Fibroblast of lung (primary cell): ENCODE data around the gene TBC1D22B.

ENCODE experiments used
- CTCF ChIP-seq, 2 donors: IDR thresholded peaks in 1 of 2; conservative IDR thresholded peaks in 1 of 2; 1 replicate in 1 of 2; 2 replicates in 1 of 2; pipeline ENCODE4 v1.5.1; 2011 to 2012; ENCODE audit warnings: low read length in 2 of 2, control low read depth in 1 of 2, inconsistent platforms in 1 of 2, low read depth in 1 of 2, mild to moderate bottlenecking in 1 of 2
- EZH2 ChIP-seq: IDR thresholded peaks from 2 replicates; pipeline ENCODE4 v1.5.1; 2012; ENCODE audit warnings: low read length, control low read depth, mild to moderate bottlenecking; ENCODE audit errors: missing control alignments

DNA sequence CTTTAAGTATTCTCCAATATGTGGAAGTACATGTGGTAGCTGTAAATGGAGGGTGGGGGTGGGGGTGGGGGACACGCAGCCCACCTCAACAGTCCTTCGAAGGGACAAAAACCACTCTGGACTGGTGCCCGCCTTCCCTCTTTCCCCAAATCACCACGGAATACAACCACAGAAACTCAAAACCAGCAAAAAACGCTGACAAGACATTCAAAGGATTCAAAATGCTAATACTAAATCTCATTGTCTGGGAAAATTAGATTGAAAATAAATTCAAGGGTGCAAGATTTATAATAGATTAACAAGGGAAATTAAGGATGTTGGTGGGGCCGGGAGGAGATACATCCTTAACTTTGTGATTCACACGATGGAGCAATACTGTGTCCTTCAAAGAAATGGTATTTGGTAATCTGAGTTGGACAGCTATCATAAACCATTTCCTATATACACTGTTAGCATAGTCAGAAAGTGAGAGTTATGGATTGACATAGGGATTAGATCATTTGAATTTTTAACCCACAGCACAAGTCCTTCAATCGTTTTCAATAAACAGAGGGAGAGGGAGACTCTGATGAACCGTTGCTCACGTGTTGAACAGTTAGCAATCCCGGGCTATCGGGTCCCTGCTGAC lies 766 bp upstream of the TBC1D22B start:
- TF ChIP-seq CTCF (conservative IDR thresholded peaks at IDR 0.05 in 1 of 2, IDR thresholded peaks at IDR 0.05 in 1 of 2; ENCODE audit: low read depth in 1 of 2, low read length in 2 of 2) (no peak), EZH2 (no peak)
